SU-DHL-6 (cell line): ENCODE data around the gene CDY1B.
"Not testable (repeated sequence)": the region's sequence is repeated elsewhere in the genome, so short reads cannot be mapped to it uniquely, and the experiment has no call there.

Experiments
- EZH2phosphoT487 ChIP-seq: fragments of 200-600 bp; sonication (generic), shearing (Covaris generic); conservative IDR thresholded peaks from 2 replicates; pipeline ENCODE4 v1.6.1; 2018; ENCODE audit warnings: mild to moderate bottlenecking, antibody characterized with exemption, low read length, moderate library complexity, mixed read lengths
- TF ChIP-seq, protein P1 (sequence below): fragments of 200-600 bp; sonication (generic); IDR thresholded peaks from one replicate; pipeline ENCODE4 v1.5.1; 2017; ENCODE audit warnings: antibody characterized with exemption, mild to moderate bottlenecking, low read length, moderate library complexity; ENCODE audit not compliant: insufficient read depth, poor library complexity, severe bottlenecking

DNA sequence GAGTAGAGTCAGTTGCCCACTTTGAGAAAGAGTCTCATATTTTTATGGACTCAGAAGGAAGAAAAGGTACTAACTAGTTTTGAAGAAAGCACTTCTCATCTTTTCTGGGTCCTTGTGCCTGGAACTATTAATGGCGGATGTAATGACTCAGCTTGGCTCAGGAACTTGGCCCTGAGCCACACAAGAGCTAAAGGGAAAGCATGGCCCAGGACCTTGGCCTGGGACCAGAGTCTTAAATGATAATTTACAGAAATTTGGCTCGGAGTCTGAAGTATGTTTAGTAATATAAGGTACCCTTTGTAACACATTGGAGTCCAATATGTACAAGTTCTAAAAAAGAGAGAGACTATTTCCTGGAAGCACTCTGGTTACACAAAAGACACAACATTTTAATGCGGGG is 4.6 kb downstream of the CDY1B start:
- TF ChIP-seq, protein P1, sequence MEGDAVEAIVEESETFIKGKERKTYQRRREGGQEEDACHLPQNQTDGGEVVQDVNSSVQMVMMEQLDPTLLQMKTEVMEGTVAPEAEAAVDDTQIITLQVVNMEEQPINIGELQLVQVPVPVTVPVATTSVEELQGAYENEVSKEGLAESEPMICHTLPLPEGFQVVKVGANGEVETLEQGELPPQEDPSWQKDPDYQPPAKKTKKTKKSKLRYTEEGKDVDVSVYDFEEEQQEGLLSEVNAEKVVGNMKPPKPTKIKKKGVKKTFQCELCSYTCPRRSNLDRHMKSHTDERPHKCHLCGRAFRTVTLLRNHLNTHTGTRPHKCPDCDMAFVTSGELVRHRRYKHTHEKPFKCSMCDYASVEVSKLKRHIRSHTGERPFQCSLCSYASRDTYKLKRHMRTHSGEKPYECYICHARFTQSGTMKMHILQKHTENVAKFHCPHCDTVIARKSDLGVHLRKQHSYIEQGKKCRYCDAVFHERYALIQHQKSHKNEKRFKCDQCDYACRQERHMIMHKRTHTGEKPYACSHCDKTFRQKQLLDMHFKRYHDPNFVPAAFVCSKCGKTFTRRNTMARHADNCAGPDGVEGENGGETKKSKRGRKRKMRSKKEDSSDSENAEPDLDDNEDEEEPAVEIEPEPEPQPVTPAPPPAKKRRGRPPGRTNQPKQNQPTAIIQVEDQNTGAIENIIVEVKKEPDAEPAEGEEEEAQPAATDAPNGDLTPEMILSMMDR = not testable (repeated sequence)
- TF ChIP-seq EZH2phosphoT487 = not testable (repeated sequence)
